Tibial nerve (tissue), 4 donors: ENCODE measurements around the gene DNAH14. TPM values are rescaled to one million over a fixed set of nuclear protein-coding genes. Genes with fewer than 3 reads are reported as not detected.

Source experiments
- DNase-seq, 2 donors: peaks; one replicate each; pipeline ENCODE4 v3.0.0-alpha.2; 2019; ENCODE audit warnings: low spot score in 2 of 2
- H3K27ac ChIP-seq, 4 donors: fragments of 200-600 bp; sonication (generic) in 3 of 4; one replicate each; pipeline ENCODE4 v1.5.1; 2017 to 2019; ENCODE audit warnings: mild to moderate bottlenecking in 1 of 4
- H3K27me3 ChIP-seq, 2 donors: fragments of 200-600 bp; sonication (generic) in 1 of 2; one replicate each; pipeline versions ENCODE4 v1.5.1 to v1.6.0; 2017 to 2019
- H3K36me3 ChIP-seq, 3 donors: fragments of 200-600 bp; sonication (generic); one replicate each; pipeline ENCODE4 v1.5.1; 2018 to 2019
- H3K4me1 ChIP-seq, 4 donors: fragments of 200-600 bp; sonication (generic) in 3 of 4; one replicate each; pipeline ENCODE4 v1.5.1; 2017 to 2019
- H3K4me3 ChIP-seq, 4 donors: fragments of 200-600 bp; sonication (generic) in 3 of 4; one replicate each; pipeline ENCODE4 v1.5.1; 2017 to 2019; ENCODE audit warnings: mild to moderate bottlenecking in 1 of 4, moderate library complexity in 1 of 4
- H3K9me3 ChIP-seq, 4 donors: fragments of 200-600 bp; sonication (generic) in 3 of 4; one replicate each; pipeline ENCODE4 v1.5.1; 2017 to 2019
- CTCF ChIP-seq, 5 experiments: fragments of 200-600 bp in 3 of 5; fragments of 450-650 bp in 2 of 5; sonication (generic) in 3 of 5; IDR thresholded peaks; one replicate each; pipeline ENCODE4 v1.5.1; 2016 to 2019; ENCODE audit warnings: antibody characterized with exemption in 5 of 5, mild to moderate bottlenecking in 3 of 5, moderate library complexity in 2 of 5
- EP300 ChIP-seq, 2 donors: sonication (generic); formaldehyde crosslinking; IDR thresholded peaks; one replicate each; pipeline ENCODE4 v1.6.1; 2017; ENCODE audit warnings: antibody characterized with exemption in 2 of 2, mild to moderate bottlenecking in 1 of 2
- POLR2A ChIP-seq, 2 donors: fragments of 450-650 bp; IDR thresholded peaks; one replicate each; pipeline ENCODE4 v1.6.1; 2017; ENCODE audit warnings: antibody characterized with exemption in 2 of 2, mild to moderate bottlenecking in 2 of 2, moderate library complexity in 2 of 2
- WGBS, 2 donors: methylation state at CpG; one replicate each; pipeline ENCODE4 v1.1.5; 2018; 5-methylcytosine and 5-hydroxymethylcytosine counted together
- total RNA-seq, 4 donors: library from RNA; depleted of rRNA; stranded (reverse); fragments of >200 nt; gene quantifications; one replicate each; pipeline ENCODE4 v1.1.0, GENCODE V29; 2016

Gene DNAH14
- total RNA-seq, 4 donors from 2014 or later = 1.2 to 6.5 (median 4.4) TPM

DNA sequence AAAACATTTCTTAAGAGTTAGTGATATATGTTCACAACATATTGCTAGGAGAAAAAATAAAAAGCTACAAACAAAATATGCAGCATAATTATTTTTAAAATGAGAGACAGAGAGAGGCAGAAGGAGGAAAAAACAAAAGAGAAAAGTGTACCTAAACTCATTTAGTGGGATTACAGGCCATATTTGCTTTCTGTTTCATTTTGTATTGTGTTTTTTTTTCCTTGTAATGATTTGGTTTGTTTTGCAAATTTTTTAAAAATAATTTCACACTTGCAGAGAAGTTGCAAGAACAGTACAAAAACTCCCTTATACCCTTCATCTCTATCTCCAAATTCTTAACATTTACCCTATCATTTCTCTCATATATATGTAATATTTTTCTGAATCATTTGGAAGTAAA, 433.3 kb downstream of the DNAH14 start:
- H3K4me1 ChIP-seq = no peaks in the 10 kb centered on the region
- H3K4me3 ChIP-seq = no peak overlapping the region
- H3K27me3 ChIP-seq = no peaks in the 10 kb centered on the region
- no peaks in the 10 kb centered on the region for H3K36me3 ChIP-seq
- H3K9me3 ChIP-seq = no peaks in the 10 kb centered on the region
- DNase-seq = no peak
- H3K27ac ChIP-seq = no peak overlapping the region
- TF ChIP-seq POLR2A (IDR thresholded peaks at IDR 0.05) (no peak), CTCF (IDR thresholded peaks at IDR 0.05) (no peak), EP300 (IDR thresholded peaks at IDR 0.05) (no peak)

DNA sequence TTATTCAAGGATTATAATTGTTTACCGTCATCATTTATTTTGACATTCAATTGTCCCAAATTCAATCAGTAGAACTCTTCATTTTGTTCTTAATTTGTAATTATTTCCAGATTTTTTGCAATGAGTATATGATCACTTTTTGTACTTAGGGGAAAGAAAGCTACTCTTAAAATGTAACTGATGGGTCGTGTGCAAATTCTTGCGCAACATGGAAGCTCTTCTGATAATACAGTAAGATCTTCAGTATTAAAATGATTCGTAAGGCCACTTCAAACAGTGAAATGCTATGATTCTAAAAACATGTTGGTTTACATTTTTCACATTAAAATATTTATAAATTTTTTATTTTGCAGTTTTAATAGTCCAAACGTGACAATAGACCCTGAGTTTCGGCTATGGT, 435.0 kb downstream of the DNAH14 start:
- H3K4me3 ChIP-seq = no peak overlapping the region
- H3K27ac ChIP-seq = no peak overlapping the region
- H3K27me3 ChIP-seq = no peaks in the 10 kb centered on the region
- 93 to 96% methylated on average over 6 of the region's 6 CpGs for WGBS, 2 donors
- H3K4me1 ChIP-seq = no peaks in the 10 kb centered on the region
- DNase-seq = no peak
- H3K9me3 ChIP-seq = no peaks in the 10 kb centered on the region
- TF ChIP-seq EP300 (IDR thresholded peaks at IDR 0.05) (no peak), POLR2A (IDR thresholded peaks at IDR 0.05) (no peak), CTCF (IDR thresholded peaks at IDR 0.05) (no peak)
- no peaks in the 10 kb centered on the region for H3K36me3 ChIP-seq

GRCh38 chr1:225366018-225366417, 436.5 kb downstream of the DNAH14 start:
- TF ChIP-seq POLR2A (IDR thresholded peaks at IDR 0.05) (no peak), CTCF (IDR thresholded peaks at IDR 0.05) (no peak), EP300 (IDR thresholded peaks at IDR 0.05) (no peak)
- DNase-seq = no peak
- Histone ChIP-seq H3K27me3 (no peaks in the 10 kb centered on the region), H3K36me3 (no peaks in the 10 kb centered on the region), H3K27ac (no peak overlapping the region), H3K9me3 (no peaks in the 10 kb centered on the region), H3K4me3 (no peak overlapping the region), H3K4me1 (no peaks in the 10 kb centered on the region)

DNA sequence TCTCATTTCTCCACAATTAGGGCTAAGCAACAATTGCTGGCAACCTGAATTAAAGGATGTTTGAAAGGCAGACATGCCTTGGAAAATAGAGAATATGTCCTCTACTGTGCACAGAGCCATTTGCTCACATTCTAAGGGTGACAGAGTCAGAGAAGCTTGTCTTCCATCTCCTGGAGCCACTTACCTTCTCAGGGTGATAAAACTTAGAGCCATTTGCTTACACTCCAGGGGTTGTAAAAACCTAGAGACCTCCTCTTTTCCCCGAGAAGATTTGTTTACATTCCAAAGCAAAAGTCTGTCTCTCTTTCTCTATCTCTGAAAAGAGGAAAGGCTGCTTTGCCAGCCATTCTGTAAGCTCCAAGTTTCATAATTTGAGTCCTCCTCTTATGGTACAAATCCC, 437.1 kb downstream of the DNAH14 start:
- Histone ChIP-seq H3K4me1 (no peaks in the 10 kb centered on the region), H3K27me3 (no peaks in the 10 kb centered on the region), H3K4me3 (no peak overlapping the region), H3K36me3 (no peaks in the 10 kb centered on the region), H3K9me3 (no peaks in the 10 kb centered on the region), H3K27ac (no peak overlapping the region)
- 16 to 25% methylated on average over 1 of the region's 1 CpG for WGBS, 2 donors
- DNase-seq = no peak
- TF ChIP-seq POLR2A (IDR thresholded peaks at IDR 0.05) (no peak), EP300 (IDR thresholded peaks at IDR 0.05) (no peak), CTCF (IDR thresholded peaks at IDR 0.05) (no peak)

GRCh38 chr1:225368036-225368552, 438.6 kb downstream of the DNAH14 start:
- Histone ChIP-seq H3K4me1 (no peaks in the 10 kb centered on the region), H3K36me3 (no peaks in the 10 kb centered on the region), H3K9me3 (no peaks in the 10 kb centered on the region), H3K27me3 (no peaks in the 10 kb centered on the region), H3K4me3 (no peak overlapping the region), H3K27ac (no peak overlapping the region)
- no peak for DNase-seq
- TF ChIP-seq EP300 (IDR thresholded peaks at IDR 0.05) (no peak), POLR2A (IDR thresholded peaks at IDR 0.05) (no peak), CTCF (IDR thresholded peaks at IDR 0.05) (no peak)
- 60 to 63% methylated on average over 3 of the region's 3 CpGs for WGBS, 2 donors
